Hair follicle dermal papilla cell (primary cell): ENCODE measurements around the gene GNB3. TPM values are rescaled to one million over a fixed set of nuclear protein-coding genes. Genes with fewer than 3 reads are reported as not detected.

Experiments used
- total RNA-seq: library from RNA; depleted of rRNA; stranded (reverse); fragments of >200 nt; gene quantifications from 2 replicates; pipeline ENCODE4 v1.2.3, GENCODE V29; 2012

Gene GNB3
- 1.9 and 5.8 TPM in 2 replicates for total RNA-seq

GRCh38 chr12:6840761-6841515 is at the start of gene GNB3:
GNB3 (plus strand) TSS chr12:6840925; CDS start chr12:6841288, 363 bp downstream.

GRCh38 chr12:6821591-6822425 is 18.9 kb upstream of the GNB3 start, which contains the start of gene GPR162:
GPR162 (plus strand) TSS chr12:6821821; CDS start chr12:6823899, 2,078 bp downstream.

GRCh38 chr12:6827982-6828780 is 12.5 kb upstream of the GNB3 start, which contains the start of gene P3H3:
P3H3 (plus strand) TSS chr12:6828407; CDS start chr12:6828441, 34 bp downstream.

GRCh38 chr12:6851153-6851920 is 10.6 kb downstream of the GNB3 start, which contains the start of gene CDCA3:
CDCA3 (minus strand) TSS chr12:6851286; CDS start chr12:6850952, 334 bp downstream.

GRCh38 chr12:6851921-6852650 is 11.4 kb downstream of the GNB3 start, which contains the start of gene USP5:
USP5 (plus strand) TSS chr12:6852150; CDS start chr12:6852180, 30 bp downstream.

GRCh38 chr12:6867413-6868210 is 26.9 kb downstream of the GNB3 start, which contains the start of gene TPI1:
TPI1 (plus strand) TSS chr12:6867531; CDS start chr12:6867567, 36 bp downstream.

GRCh38 chr12:6873094-6874014 is 32.6 kb downstream of the GNB3 start, which contains the start of gene SPSB2:
SPSB2 (minus strand) TSS chr12:6873303; CDS start chr12:6872901, 402 bp downstream.

Other genes starting within 250 kb of the GNB3 start
- 197 and 241 TPM in 2 replicates for gene CHD4, start 233.5 kb upstream of the GNB3 start, total RNA-seq
- gene LPAR5, start 205.0 kb upstream of the GNB3 start, total RNA-seq = 0.12 TPM in 1 of 2 replicates, not detected in the other
- gene ACRBP, start 193.5 kb upstream of the GNB3 start, total RNA-seq = 0.16 TPM in 1 of 2 replicates, not detected in the other
- 36.5 and 40.1 TPM in 2 replicates for gene ING4, start 177.8 kb upstream of the GNB3 start, total RNA-seq
- gene ZNF384, start 151.6 kb upstream of the GNB3 start, total RNA-seq = 27.1 and 30.8 TPM in 2 replicates
- gene PIANP, start 140.1 kb upstream of the GNB3 start, total RNA-seq = 0.24 and 2.1 TPM in 2 replicates
- 98.8 and 101 TPM in 2 replicates for gene COPS7A, start 116.9 kb upstream of the GNB3 start, total RNA-seq
- 171 and 183 TPM in 2 replicates for gene MLF2, start 87.8 kb upstream of the GNB3 start, total RNA-seq
- gene PTMS, start 74.6 kb upstream of the GNB3 start, total RNA-seq = 84.2 and 108 TPM in 2 replicates
- gene LAG3, start 68.4 kb upstream of the GNB3 start, total RNA-seq = 0.16 and 0.61 TPM in 2 replicates
- gene CD4, start 51.4 kb upstream of the GNB3 start, total RNA-seq = 1.7 and 3.2 TPM in 2 replicates
- 4.6 and 7.3 TPM in 2 replicates for gene GPR162, start 19.1 kb upstream of the GNB3 start, total RNA-seq
- 72.1 and 81.9 TPM in 2 replicates for gene P3H3, start 12.5 kb upstream of the GNB3 start, total RNA-seq
- 1.5 and 3.3 TPM in 2 replicates for gene CDCA3, start 10.4 kb downstream of the GNB3 start, total RNA-seq
- gene USP5, start 11.2 kb downstream of the GNB3 start, total RNA-seq = 87.1 and 94.1 TPM in 2 replicates
- 504 and 543 TPM in 2 replicates for gene TPI1, start 26.6 kb downstream of the GNB3 start, total RNA-seq
- 10.4 and 11.8 TPM in 2 replicates for gene SPSB2, start 32.4 kb downstream of the GNB3 start, total RNA-seq
- gene LRRC23, start 63.9 kb downstream of the GNB3 start, total RNA-seq = 6.9 and 8.9 TPM in 2 replicates
- gene ENO2, start 73.7 kb downstream of the GNB3 start, total RNA-seq = 8.0 and 11.4 TPM in 2 replicates
- gene ATN1, start 87.0 kb downstream of the GNB3 start, total RNA-seq = 19.8 TPM in 2 replicates
- not detected in 2 replicates for gene RNU7-1, start 102.9 kb downstream of the GNB3 start, total RNA-seq
- 65.3 and 67.2 TPM in 2 replicates for gene C12orf57, start 103.1 kb downstream of the GNB3 start, total RNA-seq
- gene PTPN6, start 110.4 kb downstream of the GNB3 start, total RNA-seq = 0.61 and 0.65 TPM in 2 replicates
- 167 and 182 TPM in 2 replicates for gene PHB2, start 129.7 kb downstream of the GNB3 start, total RNA-seq
- 21.4 and 22.2 TPM in 2 replicates for gene EMG1, start 130.0 kb downstream of the GNB3 start, total RNA-seq
- 29.2 and 33.6 TPM in 2 replicates for gene LPCAT3, start 177.6 kb downstream of the GNB3 start, total RNA-seq
- 222 and 306 TPM in 2 replicates for gene C1S, start 219.8 kb downstream of the GNB3 start, total RNA-seq